ENCODE measurements around the gene PLXNA4. TPM values are rescaled to one million over a fixed set of nuclear protein-coding genes. Genes with fewer than 3 reads are reported as not detected.

The PLXNA4 gene
- total RNA-seq, 1 experiment from 2014 or later = 0.10 TPM

GRCh38 chr7:132114411-132114810, 461.9 kb downstream of the PLXNA4 start:
- Histone ChIP-seq H3K4me1 (ENCODE audit: control insufficient read depth, insufficient read depth, low read length) (no peaks in the 10 kb centered on the region), H3K27ac (ENCODE audit: low read length) (no peak overlapping the region), H3K36me3 (ENCODE audit: control insufficient read depth, insufficient read depth, low read length) (no peaks in the 10 kb centered on the region), H3K27me3 (ENCODE audit: control insufficient read depth, insufficient read depth, low read length) (no peaks in the 10 kb centered on the region; the same call in 1 of the 2 replicates), H3K4me3 (ENCODE audit: low read depth in 2 of 2, low read length in 2 of 2) (no peak overlapping the region), H3K9me3 (ENCODE audit: control insufficient read depth, insufficient read depth, low read depth, low read length) (no peaks in the 10 kb centered on the region)
- TF ChIP-seq CTCF (IDR thresholded peaks at IDR 0.05) = no peak
- TF ChIP-seq REST (IDR thresholded peaks at IDR 0.05; ENCODE audit: insufficient read depth in 1 of 2, low read depth in 2 of 2, low read length in 1 of 2) = no peak
- no peak for TF ChIP-seq POLR2AphosphoS5 (IDR thresholded peaks at IDR 0.05; ENCODE audit: low read depth, low read length)
- TF ChIP-seq SIN3A (IDR thresholded peaks at IDR 0.05; ENCODE audit: borderline replicate concordance, insufficient read depth, low read depth, low read length) = no peak
- no peak for TF ChIP-seq TCF7L2 (IDR thresholded peaks at IDR 0.05; ENCODE audit: low read depth, low read length)
- BruUV-seq (replicated peaks) = no TSS peak
- ChIA-PET POLR2A (no interaction called here), CTCF (no interaction called here)
- in situ Hi-C loops (cut with HindIII; ENCODE audit: low pct_unique_long_range_greater_than_20kb, low sequenced_read_pairs) (no loop called here), intact Hi-C loops (cut with micrococcal nuclease; ENCODE audit: unreplicated experiment) (no loop called here)
- DNase-seq (ENCODE audit: low read depth, low spot score) = no peak
- no peak for ATAC-seq

GRCh38 chr7:132113536-132114371, 462.5 kb downstream of the PLXNA4 start:
- no peak overlapping the region for H3K4me3 ChIP-seq (ENCODE audit: low read depth in 2 of 2, low read length in 2 of 2)
- CTCF ChIA-PET = no interaction called here
- no peak overlapping the region for H3K27ac ChIP-seq (ENCODE audit: low read length)
- H3K4me1 ChIP-seq (ENCODE audit: control insufficient read depth, insufficient read depth, low read length) = no peaks in the 10 kb centered on the region
- no peaks in the 10 kb centered on the region; the same call in 1 of the 2 replicates for H3K27me3 ChIP-seq (ENCODE audit: control insufficient read depth, insufficient read depth, low read length)
- no peak for ATAC-seq
- DNase-seq (ENCODE audit: low read depth, low spot score) = no peak
- in situ Hi-C loops (cut with HindIII; ENCODE audit: low pct_unique_long_range_greater_than_20kb, low sequenced_read_pairs) = no loop called here
- intact Hi-C loops (cut with micrococcal nuclease; ENCODE audit: unreplicated experiment) = no loop called here
- POLR2A ChIA-PET = no interaction called here
- BruUV-seq (replicated peaks) = no TSS peak
- no peaks in the 10 kb centered on the region for H3K36me3 ChIP-seq (ENCODE audit: control insufficient read depth, insufficient read depth, low read length)
- TF ChIP-seq REST (IDR thresholded peaks at IDR 0.05; ENCODE audit: insufficient read depth in 1 of 2, low read depth in 2 of 2, low read length in 1 of 2) (no peak), POLR2AphosphoS5 (IDR thresholded peaks at IDR 0.05; ENCODE audit: low read depth, low read length) (no peak), CTCF (IDR thresholded peaks at IDR 0.05) (no peak), SIN3A (IDR thresholded peaks at IDR 0.05; ENCODE audit: borderline replicate concordance, insufficient read depth, low read depth, low read length) (no peak), TCF7L2 (IDR thresholded peaks at IDR 0.05; ENCODE audit: low read depth, low read length) (no peak)
- no peaks in the 10 kb centered on the region for H3K9me3 ChIP-seq (ENCODE audit: control insufficient read depth, insufficient read depth, low read depth, low read length)

Data from Panc1 (cell line).